Measurements from ENCODE around the gene IL36RN.
"Not testable (repeated sequence)": the region's sequence is repeated elsewhere in the genome, so short reads cannot be mapped to it uniquely, and the experiment has no call there.

IL36RN gene

DNA sequence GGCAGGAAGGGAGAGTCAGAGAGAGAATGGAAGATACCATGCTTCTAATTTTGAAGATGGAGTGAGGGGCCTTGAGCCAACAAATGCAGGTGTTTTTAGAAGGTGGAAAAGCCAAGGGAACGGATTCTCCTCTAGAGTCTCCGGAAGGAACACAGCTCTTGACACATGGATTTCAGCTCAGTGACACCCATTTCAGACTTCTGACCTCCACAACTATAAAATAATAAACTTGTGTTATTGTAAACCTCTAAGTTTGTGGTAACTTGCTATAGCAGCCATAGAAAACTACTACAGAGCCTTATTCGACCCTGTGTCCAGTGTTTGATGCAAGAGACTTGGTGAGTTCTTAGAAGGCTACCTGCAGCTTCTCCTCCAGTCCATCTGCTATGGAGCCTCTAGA lies 16.6 kb downstream of the IL36RN start:
- no peak for DNase-seq

GRCh38 chr2:113076954-113077669 lies 18.1 kb downstream of the IL36RN start:
- no peak for DNase-seq

DNA sequence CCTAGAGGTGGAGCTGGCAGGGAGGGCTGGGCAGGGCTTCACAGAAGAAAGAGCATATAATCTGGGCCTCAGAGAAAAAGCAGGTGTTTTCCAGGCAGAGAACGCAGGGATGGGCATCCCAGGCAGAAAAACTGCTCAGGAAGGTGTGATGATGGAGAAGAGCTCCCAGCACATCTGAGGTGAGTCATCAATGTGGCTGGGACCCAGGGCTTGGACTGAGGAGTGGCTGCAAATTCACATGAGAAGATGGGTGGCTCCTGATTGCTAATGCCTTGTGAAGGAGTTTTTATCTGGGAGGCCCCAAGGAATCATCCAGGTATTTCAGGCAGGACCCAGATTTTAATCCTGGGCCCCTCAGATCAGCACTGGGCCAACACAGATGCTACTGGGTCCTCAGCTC lies 18.9 kb downstream of the IL36RN start:
- DNase-seq: no peak

GRCh38 chr2:113078350-113078839 lies 19.4 kb downstream of the IL36RN start:
- DNase-seq: no peak

DNA sequence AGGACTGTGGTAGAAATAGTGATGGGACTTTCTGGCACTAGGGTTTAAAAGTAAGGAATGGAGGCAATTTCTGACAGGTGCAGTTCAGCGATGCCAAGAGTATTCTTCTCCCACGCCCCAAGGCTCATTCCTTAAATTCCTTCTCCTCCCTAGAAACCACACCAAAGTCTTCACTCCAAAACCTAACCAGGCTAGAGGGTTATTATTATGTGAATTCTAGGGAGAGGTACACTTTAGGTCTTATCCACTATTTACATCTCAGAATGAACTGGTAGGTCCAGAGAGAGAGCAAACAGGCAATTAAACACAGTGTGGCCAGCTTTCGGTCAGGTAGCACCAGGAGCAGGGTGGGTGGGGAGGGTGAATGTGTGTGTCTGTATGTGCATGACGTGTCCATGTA lies 20.1 kb downstream of the IL36RN start:
- no peak for DNase-seq

DNA sequence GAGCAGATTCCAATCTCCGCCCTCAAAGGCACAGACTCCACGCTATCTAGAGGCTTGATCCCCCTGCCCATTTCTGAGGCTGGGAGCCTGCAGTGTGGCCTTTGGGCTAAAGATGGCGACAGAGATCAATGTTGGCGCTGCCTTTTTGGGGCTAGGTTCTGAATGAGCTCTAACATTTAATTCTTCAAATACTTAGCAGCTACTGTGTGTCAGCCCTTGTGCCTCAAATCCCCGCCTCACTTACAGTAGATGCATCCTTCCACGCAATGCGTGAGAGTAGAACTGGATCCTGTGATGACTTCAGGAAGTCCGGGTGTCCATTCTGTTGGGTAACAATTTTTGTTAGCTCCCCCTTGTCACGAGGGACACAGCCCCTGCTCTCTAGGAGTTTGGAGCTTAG lies 21.1 kb downstream of the IL36RN start:
- peak; percentile 43 for DNase-seq

DNA sequence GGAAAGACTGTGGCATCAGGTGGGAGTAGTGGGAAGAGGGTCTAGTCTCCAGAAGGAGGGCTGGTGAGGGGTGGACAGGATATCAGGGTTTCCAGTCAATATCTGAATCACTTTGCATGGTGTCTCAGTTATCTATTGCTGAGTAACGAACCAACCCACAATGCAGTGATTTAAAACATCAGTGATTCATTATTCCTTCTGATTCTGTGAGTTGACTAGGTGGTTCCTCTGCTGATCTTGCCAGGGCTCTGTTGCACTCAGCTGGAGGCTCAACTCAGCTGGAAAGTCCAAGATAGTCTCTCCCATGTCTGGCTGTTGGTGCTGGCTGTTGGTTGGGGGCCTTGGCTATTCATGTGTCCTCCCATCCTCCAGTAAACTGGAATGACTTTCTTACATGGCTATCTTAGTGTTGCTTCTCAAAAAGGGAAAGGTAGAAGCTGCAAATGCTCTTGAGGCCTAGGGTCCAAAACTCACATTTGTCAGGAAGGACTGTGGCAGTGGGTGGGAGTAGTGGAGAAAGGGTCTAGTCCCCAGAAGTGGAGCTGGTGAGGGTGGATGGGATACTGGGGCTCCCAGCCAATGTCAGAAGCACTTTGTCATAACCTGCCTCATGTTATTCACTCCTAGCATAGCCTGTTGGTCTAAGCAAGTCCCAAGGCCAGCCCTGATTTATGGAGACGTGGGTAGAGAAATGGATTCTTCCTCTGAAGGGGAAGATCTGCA lies 22.7 kb downstream of the IL36RN start:
- DNase-seq: no peak

DNA sequence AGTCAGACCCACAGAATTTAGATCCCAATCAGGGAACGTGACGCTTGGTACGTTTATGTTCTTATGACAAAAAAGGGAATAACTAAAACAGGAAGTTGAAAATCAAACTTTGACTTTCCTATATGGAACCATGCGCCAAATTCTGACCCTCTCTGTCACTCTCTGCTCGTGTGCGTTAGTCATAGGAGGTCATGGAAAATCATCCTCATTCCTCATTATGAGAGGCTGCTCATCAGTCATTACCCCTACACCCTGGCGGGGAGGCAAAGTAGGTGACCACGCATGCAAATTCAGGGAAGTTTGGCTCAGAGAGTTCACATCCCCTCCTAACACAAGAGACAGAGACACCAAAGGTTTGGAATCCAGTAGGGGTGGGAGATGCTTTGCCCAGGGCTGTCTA lies 24.3 kb downstream of the IL36RN start:
- no peak for DNase-seq

GRCh38 chr2:113084249-113085000 lies 25.4 kb downstream of the IL36RN start:
- peak; percentile 29 for DNase-seq

- no peak for DNase-seq
Observed at GRCh38 chr2:113085542-113085941, 26.5 kb downstream of the IL36RN start.

- DNase-seq: no peak
Observed at GRCh38 chr2:113088213-113088992, 29.4 kb downstream of the IL36RN start.

DNA sequence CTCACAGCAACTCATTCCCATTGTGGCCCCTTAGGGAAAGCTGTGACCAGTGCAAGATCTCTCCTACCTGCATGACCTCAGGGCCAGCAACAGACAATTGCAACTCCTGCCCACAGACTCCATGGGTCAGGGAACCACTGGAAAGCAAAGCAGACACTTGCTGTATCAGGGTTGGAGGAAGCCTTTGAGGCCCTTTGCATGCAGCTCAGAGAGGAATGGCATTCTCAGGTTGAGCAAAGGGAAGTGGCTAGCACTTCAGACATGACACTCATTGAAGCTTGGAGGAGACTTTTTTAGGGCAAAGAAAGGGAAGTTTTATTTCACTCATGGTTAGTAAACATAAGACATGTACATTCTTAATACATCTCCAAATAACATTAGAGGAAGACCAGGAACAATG lies 30.9 kb downstream of the IL36RN start:
- no peak for DNase-seq

GRCh38 chr2:113091231-113091896 lies 32.4 kb downstream of the IL36RN start:
- DNase-seq: no peak

DNA sequence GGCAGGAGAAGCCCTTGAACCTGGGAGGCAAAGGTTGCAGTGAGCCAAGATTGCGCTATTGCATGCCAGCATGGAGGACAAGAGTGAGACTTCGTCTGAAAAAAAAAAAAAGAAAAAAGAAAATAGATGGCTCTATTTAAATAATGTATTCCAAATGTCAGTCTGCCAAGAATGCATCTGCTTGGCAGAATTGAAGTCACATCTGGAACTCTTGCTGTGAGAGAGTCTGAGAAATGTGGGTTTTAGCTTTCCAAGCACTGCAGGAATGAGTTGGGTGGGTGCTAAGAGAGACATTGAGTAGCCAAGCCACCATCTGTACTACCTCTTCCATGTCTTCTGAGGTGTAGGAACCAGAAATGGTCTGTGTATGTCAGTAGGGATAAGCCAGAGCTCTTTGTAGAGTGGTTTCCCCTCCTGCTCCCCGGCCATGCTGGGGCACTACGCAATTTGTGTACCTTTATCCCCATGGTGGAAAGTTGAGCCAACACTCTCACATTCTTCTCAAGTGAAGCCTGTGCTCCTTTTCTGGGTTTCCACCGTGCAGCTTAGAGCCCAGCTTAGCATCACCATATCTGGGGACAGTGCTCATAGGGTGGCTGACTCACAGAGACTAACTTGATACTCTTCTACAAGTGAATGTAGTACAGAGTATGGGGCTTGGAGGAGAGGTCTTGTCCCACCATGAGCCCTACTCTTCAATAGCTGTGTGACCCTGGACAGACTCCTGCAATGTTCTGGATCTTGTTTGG lies 34.0 kb downstream of the IL36RN start:
- DNase-seq: no peak

DNA sequence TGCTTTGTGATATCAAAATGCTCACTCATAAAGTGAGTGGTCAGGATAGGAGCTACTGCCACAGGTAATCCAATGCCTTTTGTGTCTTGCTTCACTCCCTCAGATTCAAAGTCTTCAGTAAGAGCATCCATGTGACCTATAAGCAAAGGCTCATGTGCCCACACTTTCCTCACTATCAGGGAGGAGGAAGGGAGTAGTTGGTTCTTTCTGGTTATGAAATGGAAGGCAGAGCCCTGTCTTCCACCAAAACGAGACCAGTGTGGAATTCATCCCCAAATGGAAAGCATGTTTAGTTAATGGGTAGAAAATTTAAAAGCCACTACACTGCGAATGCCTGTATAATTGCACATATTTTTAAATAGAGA lies 34.6 kb downstream of the IL36RN start:
- no peak for DNase-seq

- not testable (repeated sequence) for DNase-seq
Observed at GRCh38 chr2:113096306-113096705, 37.3 kb downstream of the IL36RN start.

DNA sequence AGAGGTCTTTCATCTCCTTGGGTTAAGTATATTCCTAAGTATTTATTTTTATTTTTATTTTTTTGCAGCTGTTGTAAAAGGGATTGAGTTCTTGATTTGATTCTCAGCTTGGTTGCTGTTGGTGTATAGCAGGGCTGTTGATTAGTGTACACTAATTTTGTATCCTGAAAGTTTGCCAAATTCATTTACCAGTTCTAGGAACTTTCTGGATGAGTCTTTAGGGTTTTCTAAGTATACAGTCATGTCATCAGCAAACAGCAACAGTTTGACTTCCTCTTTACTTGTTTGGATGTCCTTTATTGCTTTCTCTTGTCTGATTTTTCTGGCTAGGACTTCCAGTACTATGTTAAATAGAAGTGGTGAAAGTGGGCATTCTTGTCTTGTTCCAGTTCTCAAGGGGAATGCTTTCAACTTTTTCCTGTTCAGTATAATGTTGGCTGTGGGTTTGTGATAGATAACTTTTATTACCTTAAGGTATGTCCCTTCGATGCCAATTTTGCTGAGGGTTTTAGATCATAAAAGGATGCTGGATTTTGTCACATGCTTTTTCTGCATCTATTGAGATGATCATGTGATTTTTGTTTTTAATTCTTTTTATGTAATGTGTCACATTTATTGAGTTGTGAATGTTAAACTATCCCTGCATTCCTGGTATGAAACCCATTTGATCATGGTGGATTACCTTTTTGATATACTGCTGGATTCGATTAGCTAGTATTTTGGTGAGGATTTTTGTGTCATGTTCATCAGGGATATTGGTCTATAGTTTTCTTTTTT lies 38.0 kb downstream of the IL36RN start:
- not testable (repeated sequence) for DNase-seq

- peak; percentile 28 for DNase-seq
Observed at GRCh38 chr2:113098041-113098440, 39.0 kb downstream of the IL36RN start.

GRCh38 chr2:113098532-113098931 lies 39.5 kb downstream of the IL36RN start:
- no peak for DNase-seq

DNA sequence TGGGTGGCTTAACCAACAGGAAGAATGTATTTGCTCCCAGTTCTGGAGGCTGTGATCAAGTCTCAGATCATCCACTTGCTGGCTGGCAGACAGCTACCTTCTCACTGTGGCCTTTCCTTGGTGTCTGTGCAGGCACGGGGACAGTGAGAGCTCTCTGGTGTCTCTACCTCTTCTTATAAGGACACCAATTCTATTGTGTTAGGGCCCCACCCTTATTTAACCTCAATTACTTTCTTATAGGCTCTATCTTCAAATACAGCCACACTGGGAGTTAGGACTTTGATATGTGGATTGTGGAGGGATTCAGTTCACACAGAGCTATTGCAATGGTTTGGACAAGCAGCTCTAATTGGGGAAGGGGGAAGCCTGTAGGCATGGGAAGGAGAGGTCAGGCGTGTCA lies 43.1 kb downstream of the IL36RN start:
- DNase-seq: no peak

GRCh38 chr2:113103277-113103676 lies 44.3 kb downstream of the IL36RN start:
- DNase-seq: no peak
